Activated CD4-positive, alpha-beta memory T cell treated with anti-CD3 and anti-CD28 coated beads, Interleukin-2, amount 10 ng/mL, durations not matched to agents 7 days and 5 days (primary cell): ENCODE measurements around the gene POLD4. TPM values are rescaled to one million over a fixed set of nuclear protein-coding genes. Genes with fewer than 3 reads are reported as not detected.
"Not testable (repeated sequence)": the region's sequence is repeated elsewhere in the genome, so short reads cannot be mapped to it uniquely, and the experiment has no call there.

Experiments used
- CTCF ChIA-PET: fragments of 350-600 bp; sonication (Branson Sonifier 250); formaldehyde crosslinking; loops from one replicate; lab custom pipeline; 2021; ENCODE audit warnings: antibody characterized with exemption, inconsistent platforms; lab: Charles Lee
- POLR2A ChIA-PET: fragments of 350-600 bp; sonication (Branson Sonifier 250); formaldehyde crosslinking; loops from one replicate; lab custom pipeline; 2021; ENCODE audit warnings: antibody characterized with exemption; lab: Charles Lee
- DNase-seq: peaks from one replicate; pipeline ENCODE4 v3.0.0-alpha.2; 2020
- H3K27ac Mint-ChIP-seq: one replicate; pipeline ENCODE4 v1.8.0; 2021; ENCODE audit warnings: mild to moderate bottlenecking, mixed read lengths
- H3K27me3 Mint-ChIP-seq: one replicate; pipeline ENCODE4 v1.8.0; 2021; ENCODE audit warnings: mixed read lengths
- H3K36me3 Mint-ChIP-seq: one replicate; pipeline ENCODE4 v1.8.0; 2021; ENCODE audit warnings: low read depth, mixed read lengths
- H3K4me1 Mint-ChIP-seq: one replicate; pipeline ENCODE4 v1.8.0; 2021; ENCODE audit warnings: mixed read lengths
- H3K4me3 Mint-ChIP-seq: one replicate; pipeline ENCODE4 v1.8.0; 2021; ENCODE audit warnings: mild to moderate bottlenecking, mixed read lengths
- H3K9me3 Mint-ChIP-seq: one replicate; pipeline ENCODE4 v1.8.0; 2021; ENCODE audit warnings: mixed read lengths
- total RNA-seq, 2 experiments: library from RNA; stranded (reverse); gene quantifications; one replicate each; pipeline ENCODE4 v1.2.3, GENCODE V29; 2021

The POLD4 gene
- total RNA-seq = 10 to 100 TPM; 74.0 to 74.1 TPM

- no peaks in the 10 kb centered on the region for H3K9me3 Mint-ChIP-seq
- POLR2A ChIA-PET = interaction anchor here (0.6 to 8.0 kb wide), 42 partner anchors 9 to 510 kb away, joined by 3 to 122 read pairs (median 6); partner anchors contain the start of genes AIP, ANKRD13D, CDK2AP2 and CLCF1
- CTCF ChIA-PET = interaction anchor here (0.7 to 18.6 kb wide), 15 partner anchors 10 to 261 kb away, joined by 3 to 847 read pairs (median 6); partner anchors contain the start of genes AIP, CLCF1, PPP1CA and PTPRCAP
- peaks cover 50% of the 10 kb centered on the region for H3K4me1 Mint-ChIP-seq
- H3K27me3 Mint-ChIP-seq = peaks cover 5% of the 10 kb centered on the region
- H3K27ac Mint-ChIP-seq = peak within 1 kb of the TSS; percentile 99
- H3K4me3 Mint-ChIP-seq = peak within 1 kb of the TSS; percentile 94
- DNase-seq = peak; percentile 97
- peaks cover 8% of the 10 kb centered on the region for H3K36me3 Mint-ChIP-seq
Observed at GRCh38 chr11:67353317-67354074, at the start of gene POLD4. Gene POLD4, minus strand, starts transcription at chr11:67353546. Its CDS starts 147 bp downstream, at chr11:67353399.

GRCh38 chr11:67403085-67403484 lies 49.7 kb upstream of the POLD4 start:
- CTCF ChIA-PET = interaction anchor here (0.8 to 6.4 kb wide), 13 partner anchors 10 to 141 kb away, joined by 3 to 67 read pairs (median 5); partner anchors contain the start of genes PTPRCAP, RAD9A and RPS6KB2
- Mint-ChIP-seq H3K27ac (peak overlapping the region; percentile 99), H3K36me3 (peaks cover 64% of the 10 kb centered on the region), H3K4me3 (peak overlapping the region; percentile 85), H3K4me1 (peaks cover 69% of the 10 kb centered on the region)
- POLR2A ChIA-PET = interaction anchor here (0.9 to 10.7 kb wide), 14 partner anchors 11 to 1980 kb away, joined by 3 to 361 read pairs (median 10); partner anchors contain the start of genes AIP, CARNS1, NEAT1 and PITPNM1
- H3K9me3 Mint-ChIP-seq, H3K27me3 Mint-ChIP-seq, DNase-seq: not testable (repeated sequence)

- CTCF ChIA-PET = interaction anchor here (0.6 to 6.4 kb wide), 32 partner anchors 10 to 227 kb away, joined by 3 to 67 read pairs (median 6); partner anchors contain the start of genes AIP, NUDT8, PITPNM1 and POLD4
- H3K4me1 Mint-ChIP-seq = peaks cover 69% of the 10 kb centered on the region
Observed at GRCh38 chr11:67402192-67402839, 49.0 kb upstream of the POLD4 start.

GRCh38 chr11:67401495-67402191 lies 48.3 kb upstream of the POLD4 start, which contains the start of gene PPP1CA:
Gene PPP1CA, minus strand, starts transcription at chr11:67401858. Its CDS starts 76 bp downstream, at chr11:67401782.
- CTCF ChIA-PET = interaction anchor here (0.6 to 6.4 kb wide), 32 partner anchors 10 to 228 kb away, joined by 3 to 67 read pairs (median 5); partner anchors contain the start of genes AIP, CLCF1, NUDT8 and PITPNM1
- Mint-ChIP-seq H3K9me3 (no peaks in the 10 kb centered on the region), H3K4me3 (peak within 1 kb of the TSS; percentile 87), H3K36me3 (peaks cover 64% of the 10 kb centered on the region), H3K4me1 (peaks cover 68% of the 10 kb centered on the region), H3K27ac (peak within 1 kb of the TSS; percentile 99), H3K27me3 (no peaks in the 10 kb centered on the region)
- POLR2A ChIA-PET = interaction anchor here (0.9 to 10.7 kb wide), 25 partner anchors 10 to 229 kb away, joined by 3 to 361 read pairs (median 7); partner anchors contain the start of genes AIP, CARNS1, CDK2AP2 and NUDT8
- DNase-seq = peak; percentile 93

More at GRCh38 chr11:67402192-67402839, 49.0 kb upstream of the POLD4 start:
- H3K4me3 Mint-ChIP-seq = peak overlapping the region; percentile 87
- not testable (repeated sequence) for DNase-seq, H3K27me3 Mint-ChIP-seq, H3K9me3 Mint-ChIP-seq
- POLR2A ChIA-PET = interaction anchor here (0.9 to 10.7 kb wide), 20 partner anchors 11 to 1979 kb away, joined by 3 to 361 read pairs (median 10); partner anchors contain the start of genes AIP, CARNS1, CDK2AP2 and NEAT1
- peak overlapping the region; percentile 99 for H3K27ac Mint-ChIP-seq
- H3K36me3 Mint-ChIP-seq = peaks cover 64% of the 10 kb centered on the region

- Mint-ChIP-seq H3K9me3 (no peaks in the 10 kb centered on the region), H3K27ac (peak overlapping the region; percentile 77), H3K27me3 (no peaks in the 10 kb centered on the region), H3K36me3 (peaks cover 63% of the 10 kb centered on the region), H3K4me1 (peaks cover 68% of the 10 kb centered on the region), H3K4me3 (peak overlapping the region; percentile 87)
- no peak for DNase-seq
- POLR2A ChIA-PET = interaction anchor here (0.6 to 10.7 kb wide), 26 partner anchors 8 to 229 kb away, joined by 3 to 361 read pairs (median 6); partner anchors contain the start of genes AIP, CARNS1, CDK2AP2 and NUDT8
- CTCF ChIA-PET = interaction anchor here (0.8 to 6.4 kb wide), 26 partner anchors 9 to 161 kb away, joined by 3 to 67 read pairs (median 8); partner anchors contain the start of genes CLCF1, PITPNM1, POLD4 and PTPRCAP
Observed at GRCh38 chr11:67400942-67401494, 47.7 kb upstream of the POLD4 start.

GRCh38 chr11:67400251-67400941 lies 47.0 kb upstream of the POLD4 start:
- H3K27ac Mint-ChIP-seq = peak overlapping the region; percentile 77
- ChIA-PET POLR2A (interaction anchor here (0.6 to 10.7 kb wide), 18 partner anchors 9 to 214 kb away, joined by 3 to 361 read pairs (median 10); partner anchors contain the start of genes AIP, CARNS1, CDK2AP2 and POLD4), CTCF (interaction anchor here (0.9 to 6.4 kb wide), 10 partner anchors 8 to 123 kb away, joined by 4 to 67 read pairs (median 12); partner anchors contain the start of genes PITPNM1, POLD4, PTPRCAP and RAD9A)
- no peaks in the 10 kb centered on the region for H3K27me3 Mint-ChIP-seq
- H3K4me3 Mint-ChIP-seq = peak overlapping the region; percentile 87
- peaks cover 66% of the 10 kb centered on the region for H3K4me1 Mint-ChIP-seq
- H3K36me3 Mint-ChIP-seq = peaks cover 59% of the 10 kb centered on the region
- no peak for DNase-seq
- H3K9me3 Mint-ChIP-seq = no peaks in the 10 kb centered on the region

GRCh38 chr11:67398661-67399563 lies 45.6 kb upstream of the POLD4 start:
- peak overlapping the region; percentile 37 for H3K4me3 Mint-ChIP-seq
- H3K4me1 Mint-ChIP-seq = peaks cover 67% of the 10 kb centered on the region
- no peaks in the 10 kb centered on the region for H3K9me3 Mint-ChIP-seq
- CTCF ChIA-PET = interaction anchor here (0.9 to 3.5 kb wide), 3 partner anchors 7 to 47 kb away, joined by 3 to 24 read pairs (median 4); partner anchors contain the start of gene RAD9A
- H3K27ac Mint-ChIP-seq = peak overlapping the region; percentile 53
- DNase-seq = no peak
- peaks cover 53% of the 10 kb centered on the region for H3K36me3 Mint-ChIP-seq
- H3K27me3 Mint-ChIP-seq = no peaks in the 10 kb centered on the region
- POLR2A ChIA-PET = interaction anchor here (1.9 to 10.7 kb wide), 3 partner anchors 7 to 36 kb away, joined by 8 to 361 read pairs (median 97); partner anchors contain the start of genes PTPRCAP, RAD9A and RPS6KB2

GRCh38 chr11:67397986-67398660 lies 44.8 kb upstream of the POLD4 start:
- Mint-ChIP-seq H3K4me1 (peaks cover 69% of the 10 kb centered on the region), H3K4me3 (peak overlapping the region; percentile 37), H3K9me3 (no peaks in the 10 kb centered on the region), H3K27ac (peak overlapping the region; percentile 61), H3K27me3 (no peaks in the 10 kb centered on the region), H3K36me3 (peaks cover 52% of the 10 kb centered on the region)
- DNase-seq = no peak
- ChIA-PET CTCF (interaction anchor here (1.2 kb wide), 1 partner anchor 47 kb away, joined by 3 read pairs; no protein-coding TSS in a partner anchor), POLR2A (interaction anchor here (1.9 to 10.7 kb wide), 2 partner anchors 10 to 36 kb away, joined by 8 to 361 read pairs; partner anchors contain the start of genes PTPRCAP and RPS6KB2)

- H3K9me3 Mint-ChIP-seq = no peaks in the 10 kb centered on the region
- ChIA-PET POLR2A (interaction anchor here (1.9 to 10.7 kb wide), 2 partner anchors 10 to 37 kb away, joined by 8 to 361 read pairs; partner anchors contain the start of genes PTPRCAP and RPS6KB2), CTCF (interaction anchor here (1.9 kb wide), 1 partner anchor 16 kb away, joined by 5 read pairs; no protein-coding TSS in a partner anchor)
- DNase-seq = no peak
- H3K27ac Mint-ChIP-seq = peak overlapping the region; percentile 61
- peaks cover 68% of the 10 kb centered on the region for H3K4me1 Mint-ChIP-seq
- no peaks in the 10 kb centered on the region for H3K27me3 Mint-ChIP-seq
- peaks cover 52% of the 10 kb centered on the region for H3K36me3 Mint-ChIP-seq
- no peak overlapping the region for H3K4me3 Mint-ChIP-seq
Observed at GRCh38 chr11:67397536-67397935, 44.2 kb upstream of the POLD4 start.
